WTC11 (cell line): ENCODE measurements around the gene OR2M7. TPM values are rescaled to one million over a fixed set of nuclear protein-coding genes. Genes with fewer than 3 reads are reported as not detected.

Experiments
- total RNA-seq: library from RNA; stranded (reverse); gene quantifications from 3 replicates; pipeline ENCODE4 v1.2.3, GENCODE V29; 2021

The OR2M7 gene
- total RNA-seq, 1 experiment from 2014 or later = not detected

Other genes with a start within 250 kb of the OR2M7 start
- gene OR2L13, start 229.4 kb downstream of the OR2M7 start, total RNA-seq = not detected in 3 replicates
- not detected in 3 replicates for gene OR2M5, start 179.4 kb downstream of the OR2M7 start, total RNA-seq
- not detected in 3 replicates for gene OR2M2, start 149.7 kb downstream of the OR2M7 start, total RNA-seq
- not detected in 3 replicates for gene OR2M3, start 127.3 kb downstream of the OR2M7 start, total RNA-seq
- gene OR2M4, start 93.2 kb downstream of the OR2M7 start, total RNA-seq = not detected in 3 replicates
- gene OR2T33, start 46.6 kb downstream of the OR2M7 start, total RNA-seq = not detected in 3 replicates
- gene OR2T12, start 21.1 kb downstream of the OR2M7 start, total RNA-seq = not detected in 3 replicates
- not detected in 3 replicates for gene OR14C36, start 24.2 kb upstream of the OR2M7 start, total RNA-seq
- gene OR2T4, start 37.1 kb upstream of the OR2M7 start, total RNA-seq = not detected in 3 replicates
- gene OR2T6, start 51.2 kb upstream of the OR2M7 start, total RNA-seq = not detected in 3 replicates
- not detected in 3 replicates for gene OR2T1, start 78.5 kb upstream of the OR2M7 start, total RNA-seq
- gene OR2T2, start 121.1 kb upstream of the OR2M7 start, total RNA-seq = not detected in 3 replicates
- gene OR2T3, start 148.8 kb upstream of the OR2M7 start, total RNA-seq = not detected in 3 replicates
- not detected in 3 replicates for gene OR2T5, start 164.0 kb upstream of the OR2M7 start, total RNA-seq
- gene OR2G6, start 183.5 kb upstream of the OR2M7 start, total RNA-seq = not detected in 3 replicates
- not detected in 3 replicates for gene OR2T29, start 238.2 kb upstream of the OR2M7 start, total RNA-seq